Psoas muscle (tissue), 8 donors: ENCODE data around the gene KIAA1755. TPM values are rescaled to one million over a fixed set of nuclear protein-coding genes. Genes with fewer than 3 reads are reported as not detected.
A peak's percentile ranks its signal among the peaks of the same experiment; 100 is the strongest.

ENCODE experiments used
- ATAC-seq, 4 donors: fragments of 200-7000 bp; cut with Tn5 transposase; one replicate each; pipeline ENCODE4 v1.9.1; 2020; ENCODE audit warnings: moderate library complexity in 3 of 4, mild to moderate bottlenecking in 2 of 4
- DNase-seq, 2 donors: peaks; one replicate each; pipeline ENCODE4 v3.0.0-alpha.2; 2020
- H3K27ac ChIP-seq: fragments of 200-600 bp; one replicate; pipeline ENCODE4 v1.8.0; 2022
- H3K27me3 ChIP-seq, 3 donors: fragments of 200-600 bp in 1 of 3; one replicate each; pipeline versions ENCODE4 v1.6.1 to v1.8.0; 2013 to 2022; ENCODE audit warnings: low read length in 2 of 3, mild to moderate bottlenecking in 2 of 3, moderate library complexity in 1 of 3; ENCODE audit not compliant: insufficient read depth in 3 of 3
- H3K36me3 ChIP-seq, 2 donors: fragments of 200-600 bp in 1 of 2; one replicate each; pipeline versions ENCODE4 v1.6.1 to v1.8.0; 2013 to 2022; ENCODE audit warnings: low read depth in 1 of 2, mild to moderate bottlenecking in 1 of 2, moderate library complexity in 1 of 2; ENCODE audit not compliant: insufficient read depth in 1 of 2
- H3K4me1 ChIP-seq: fragments of 200-600 bp; one replicate; pipeline ENCODE4 v1.8.0; 2022
- H3K4me3 ChIP-seq: fragments of 200-600 bp; one replicate; pipeline ENCODE4 v1.8.0; 2022; ENCODE audit warnings: mild to moderate bottlenecking
- H3K9me3 ChIP-seq: fragments of 200-600 bp; one replicate; pipeline ENCODE4 v1.8.0; 2022
- CTCF ChIP-seq: fragments of 200-600 bp; IDR thresholded peaks from one replicate; pipeline ENCODE4 v1.8.0; 2022; ENCODE audit warnings: antibody characterized with exemption
- WGBS, 3 donors: extraction: QIAGEN DNeasy Blood & Tissue Kit; methylation state at CpG; one replicate each; pipeline versions ENCODE4 v1.1.6 to v1.1.7; 2013; 5-methylcytosine and 5-hydroxymethylcytosine counted together
- intact Hi-C, 2 donors: fragments of 100-400 bp; cut with DNase I; formaldehyde crosslinking; loops; one replicate each; pipeline versions ENCODE4 v1.11.0 to v1.14.2; 2022
- polyA plus RNA-seq, 3 donors: library from polyadenylated mRNA; stranded (reverse); fragments of 200-250 nt; gene quantifications; one replicate each; pipeline ENCODE4 v1.2.3, GENCODE V29; 2013
- total RNA-seq, 4 donors: library from RNA; stranded (reverse); fragmentation: NEBNext Ultra II Directional in 2 of 4; extraction: Animal tissue kit (Norgen Biotek cat#: 25700) in 2 of 4; gene quantifications; one replicate each; pipeline versions ENCODE4 v1.2.1 to v1.2.4, GENCODE V29; 2021 to 2023
- donor health status: healthy with polysubstance abuse.
- donor health status: DM: no; HTN: no; CAD: no; lungs with moderate emphysema.
- donor health status: Bipolar disorder and iron deficiency.
- donor health status: healthy.
- donor health status: DM: yes; HTN: yes; CAD: no.
- donor health status: DM: no; HTN: no; CAD: no.
- donor health status: DM: no; HTN: no; CAD: no.
- donor health status: DM: yes; HTN: yes; CAD: no.

Gene KIAA1755
- total and polyA plus RNA-seq, 7 donors, result 0.16 to 2.4 (median 0.29) TPM

GRCh38 chr20:38162149-38162548, 98.4 kb downstream of the KIAA1755 start:
- intact Hi-C loops, result loop anchor here in 1 of 2 donors (10.0 kb wide), 1 partner anchor 267 kb away; no protein-coding TSS in a partner anchor
- DNase-seq, result no peak
- 72 to 81% (median 76%) methylated on average over 2 of the region's 2 CpGs for WGBS, 3 donors
- peaks cover 0 to 30% of the 10 kb centered on the region in 2 donors for H3K36me3 ChIP-seq
- H3K27me3 ChIP-seq, result no peaks in the 10 kb centered on the region
- H3K27ac ChIP-seq, result no peak overlapping the region
- peak overlapping the region; percentile 77 for H3K4me3 ChIP-seq
- no peaks in the 10 kb centered on the region for H3K9me3 ChIP-seq
- H3K4me1 ChIP-seq, result peaks cover 15% of the 10 kb centered on the region
- no peak for ATAC-seq
- TF ChIP-seq CTCF, result no peak

GRCh38 chr20:38161412-38161774, 99.1 kb downstream of the KIAA1755 start:
- H3K36me3 ChIP-seq, result peaks cover 0 to 34% of the 10 kb centered on the region in 2 donors
- H3K27me3 ChIP-seq, result no peaks in the 10 kb centered on the region
- WGBS, 3 donors, result 93 to 94% (median 94%) methylated on average over 14 of the region's 14 CpGs
- ATAC-seq (no peak), DNase-seq (no peak)
- no peak overlapping the region for H3K27ac ChIP-seq
- no peak for TF ChIP-seq CTCF
- H3K4me3 ChIP-seq, result no peak overlapping the region
- H3K9me3 ChIP-seq, result no peaks in the 10 kb centered on the region
- intact Hi-C loops, result loop anchor here in 1 of 2 donors (10.0 kb wide), 1 partner anchor 267 kb away; no protein-coding TSS in a partner anchor
- H3K4me1 ChIP-seq, result peaks cover 20% of the 10 kb centered on the region

Other genes starting within 250 kb of the KIAA1755 start
- 10 to 100 TPM; 11.9 to 24.0 (median 14.8) TPM for gene TTI1, start 227.3 kb downstream of the KIAA1755 start, total RNA-seq
- 10 to 100 TPM; 11.4 to 29.7 (median 19.5) TPM for gene TTI1, start 227.3 kb downstream of the KIAA1755 start, polyA plus RNA-seq
- 10 to 100 TPM; 32.7 to 55.7 (median 44.4) TPM for gene RPRD1B, start 227.0 kb downstream of the KIAA1755 start, total RNA-seq
- 10 to 100 TPM; 14.0 to 29.9 (median 29.4) TPM for gene RPRD1B, start 227.0 kb downstream of the KIAA1755 start, polyA plus RNA-seq
- gene TGM2, start 95.5 kb downstream of the KIAA1755 start, total RNA-seq, result 100 to 1,000 TPM in 3 of 4 donors, 10 to 100 TPM in 1; 38.0 to 235 (median 134) TPM
- gene TGM2, start 95.5 kb downstream of the KIAA1755 start, polyA plus RNA-seq, result 100 to 1,000 TPM in 1 of 3 donors, 10 to 100 TPM in 2; 23.6 to 168 (median 57.4) TPM
- under 1 TPM in 2 of 4 donors, not detected in 2; 0.41 to 0.49 TPM for gene BPI, start 43.4 kb upstream of the KIAA1755 start, total RNA-seq
- gene BPI, start 43.4 kb upstream of the KIAA1755 start, polyA plus RNA-seq, result under 1 TPM in 1 of 3 donors, not detected in 2; 0.06 TPM
- 100 to 1,000 TPM in 1 of 4 donors, 10 to 100 TPM in 3; 38.8 to 167 (median 68.7) TPM for gene LBP, start 85.7 kb upstream of the KIAA1755 start, total RNA-seq
- 10 to 100 TPM in 2 of 3 donors, 1 to 10 TPM in 1; 1.1 to 10.3 (median 10.2) TPM for gene LBP, start 85.7 kb upstream of the KIAA1755 start, polyA plus RNA-seq
- gene SNHG17, start 174.6 kb upstream of the KIAA1755 start, total RNA-seq, result 10 to 100 TPM in 2 of 4 donors, 1 to 10 TPM in 2; 4.6 to 26.0 (median 14.8) TPM
- 10 to 100 TPM; 13.3 to 19.4 (median 18.7) TPM for gene SNHG17, start 174.6 kb upstream of the KIAA1755 start, polyA plus RNA-seq
- 10 to 100 TPM; 17.3 to 24.6 (median 18.8) TPM for gene RALGAPB, start 212.1 kb upstream of the KIAA1755 start, total RNA-seq
- gene RALGAPB, start 212.1 kb upstream of the KIAA1755 start, polyA plus RNA-seq, result 10 to 100 TPM in 2 of 3 donors, 1 to 10 TPM in 1; 7.5 to 27.3 (median 11.3) TPM